H7 (cell line): ENCODE measurements around the gene NCOA3. TPM values are rescaled to one million over a fixed set of nuclear protein-coding genes. Genes with fewer than 3 reads are reported as not detected.
A peak's percentile ranks its signal among the peaks of the same experiment; 100 is the strongest.

ENCODE experiments used
- DNase-seq: peaks from one replicate; pipeline ENCODE4 v3.0.0; 2012
- H3K27me3 ChIP-seq: 2 replicates; pipeline ENCODE4 v1.6.0; 2011; ENCODE audit warnings: mild to moderate bottlenecking, low read length; ENCODE audit not compliant: control insufficient read depth, insufficient read depth
- H3K36me3 ChIP-seq: replicated peaks from 2 replicates; pipeline ENCODE4 v1.5.1; 2011; ENCODE audit warnings: low read length; ENCODE audit not compliant: control insufficient read depth, insufficient read depth
- H3K4me3 ChIP-seq: 2 replicates; pipeline ENCODE4 v1.5.1; 2011; ENCODE audit warnings: low read depth, mild to moderate bottlenecking, control low read depth, low read length, moderate library complexity; ENCODE audit not compliant: insufficient read depth
- total RNA-seq: library from RNA; depleted of rRNA; stranded (reverse); fragments of >200 nt; shearing (Covaris generic); gene quantifications from 2 replicates; pipeline ENCODE4 v1.2.3, GENCODE V29; 2014

NCOA3 gene
- total RNA-seq, 1 experiment from 2014 or later, result 10.1 TPM

- no peaks in the 10 kb centered on the region for H3K27me3 ChIP-seq
- H3K4me3 ChIP-seq, result no peak overlapping the region
- DNase-seq, result no peak
- H3K36me3 ChIP-seq, result no peaks in the 10 kb centered on the region
Measured at GRCh38 chr20:47531458-47531857, 29.8 kb downstream of the NCOA3 start.

DNA sequence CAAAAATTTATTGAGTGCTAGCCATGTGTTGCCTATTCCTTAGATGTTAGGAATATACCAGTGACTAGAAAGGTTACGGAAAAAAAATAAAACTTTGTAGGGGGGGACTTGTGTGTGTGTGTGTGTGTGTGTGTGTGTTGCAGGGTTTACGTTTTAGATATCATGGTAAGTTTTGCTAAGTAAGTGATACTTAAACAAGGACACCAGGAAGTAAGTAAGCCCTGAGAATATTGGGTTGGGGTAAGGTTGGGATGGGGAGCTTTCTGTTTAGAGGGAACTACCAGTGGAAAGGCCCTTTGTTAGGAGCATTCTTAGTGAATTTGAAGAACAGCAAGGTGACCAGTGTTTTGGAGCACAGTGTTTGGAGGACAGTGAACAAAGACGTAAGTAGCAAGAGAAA, 30.3 kb downstream of the NCOA3 start:
- no peak for DNase-seq
- Histone ChIP-seq H3K4me3 (no peak overlapping the region), H3K27me3 (no peaks in the 10 kb centered on the region), H3K36me3 (no peaks in the 10 kb centered on the region)

- Histone ChIP-seq H3K36me3 (no peaks in the 10 kb centered on the region), H3K27me3 (no peaks in the 10 kb centered on the region), H3K4me3 (no peak overlapping the region)
- no peak for DNase-seq
Measured at GRCh38 chr20:47533518-47534062, 31.9 kb downstream of the NCOA3 start.

GRCh38 chr20:47534405-47534804, 32.7 kb downstream of the NCOA3 start:
- no peak overlapping the region for H3K4me3 ChIP-seq
- DNase-seq, result no peak
- no peaks in the 10 kb centered on the region for H3K27me3 ChIP-seq
- no peaks in the 10 kb centered on the region for H3K36me3 ChIP-seq

GRCh38 chr20:47535088-47535487, 33.4 kb downstream of the NCOA3 start:
- Histone ChIP-seq H3K27me3 (no peaks in the 10 kb centered on the region), H3K4me3 (no peak overlapping the region), H3K36me3 (no peaks in the 10 kb centered on the region)
- peak; percentile 51 for DNase-seq

DNA sequence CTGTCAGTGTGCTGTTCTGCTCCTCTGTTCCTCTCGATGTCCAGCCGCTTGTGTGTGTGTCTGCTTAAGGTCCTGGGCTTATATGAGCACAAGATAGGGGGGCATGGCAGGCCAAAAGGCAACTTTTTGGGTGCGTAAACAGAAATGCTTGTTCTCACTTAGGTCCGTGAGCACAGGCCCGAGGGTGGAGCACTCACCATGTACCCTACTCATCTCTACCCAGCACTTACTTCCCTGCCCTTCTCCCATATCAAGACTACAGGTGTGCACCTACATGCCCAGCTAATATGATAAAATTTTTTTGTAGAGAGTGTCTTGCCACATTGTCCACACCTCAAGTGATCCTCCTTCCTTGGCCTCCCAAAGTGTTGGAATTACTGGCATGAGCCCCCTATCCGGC, 34.3 kb downstream of the NCOA3 start:
- Histone ChIP-seq H3K27me3 (no peaks in the 10 kb centered on the region), H3K4me3 (no peak overlapping the region), H3K36me3 (no peaks in the 10 kb centered on the region)
- DNase-seq, result no peak

DNA sequence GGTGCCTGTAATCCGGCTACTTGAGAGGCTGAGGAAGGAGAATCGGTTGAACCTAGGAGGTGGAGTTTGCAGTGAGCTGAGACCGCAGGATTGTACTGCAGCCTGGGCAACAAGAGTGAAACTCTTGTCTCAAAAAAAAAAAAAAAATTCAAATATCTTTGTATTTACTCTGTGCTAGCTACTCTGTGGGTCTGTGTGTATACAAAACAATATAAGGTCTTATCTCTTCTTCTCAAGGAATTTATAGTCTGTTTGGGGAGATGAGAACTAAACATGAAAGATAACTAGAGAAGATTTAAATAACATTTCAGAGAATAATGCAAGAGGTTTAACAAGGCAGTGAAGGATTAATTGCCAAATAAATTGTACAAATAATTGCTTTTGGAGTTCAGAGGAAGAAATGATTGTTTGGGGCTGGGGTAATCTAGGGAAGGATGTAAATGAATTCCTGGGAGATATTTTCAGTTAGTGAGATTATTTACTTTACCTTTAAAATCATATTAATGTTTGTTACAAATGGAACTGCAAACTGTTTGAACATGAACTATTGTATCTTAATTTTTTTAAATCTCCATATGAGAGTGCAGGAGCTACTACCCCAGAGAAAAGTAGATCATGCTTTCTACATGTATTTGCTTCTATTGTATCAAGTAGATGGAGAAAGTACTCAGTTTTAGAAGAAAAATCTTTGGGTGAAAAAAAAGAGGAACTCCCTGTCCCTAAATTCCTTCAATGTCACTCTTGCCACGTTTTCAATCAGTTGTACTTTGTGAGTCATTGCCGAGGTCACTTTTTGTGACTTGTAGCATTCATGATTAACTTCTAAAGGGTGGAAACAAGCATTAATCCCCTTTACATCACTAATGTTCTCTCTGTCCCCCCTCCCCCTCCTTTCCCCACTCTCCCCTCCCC, 39.0 kb downstream of the NCOA3 start:
- Histone ChIP-seq H3K27me3 (no peaks in the 10 kb centered on the region), H3K36me3 (no peaks in the 10 kb centered on the region), H3K4me3 (no peak overlapping the region)
- peak; percentile 28 for DNase-seq

DNA sequence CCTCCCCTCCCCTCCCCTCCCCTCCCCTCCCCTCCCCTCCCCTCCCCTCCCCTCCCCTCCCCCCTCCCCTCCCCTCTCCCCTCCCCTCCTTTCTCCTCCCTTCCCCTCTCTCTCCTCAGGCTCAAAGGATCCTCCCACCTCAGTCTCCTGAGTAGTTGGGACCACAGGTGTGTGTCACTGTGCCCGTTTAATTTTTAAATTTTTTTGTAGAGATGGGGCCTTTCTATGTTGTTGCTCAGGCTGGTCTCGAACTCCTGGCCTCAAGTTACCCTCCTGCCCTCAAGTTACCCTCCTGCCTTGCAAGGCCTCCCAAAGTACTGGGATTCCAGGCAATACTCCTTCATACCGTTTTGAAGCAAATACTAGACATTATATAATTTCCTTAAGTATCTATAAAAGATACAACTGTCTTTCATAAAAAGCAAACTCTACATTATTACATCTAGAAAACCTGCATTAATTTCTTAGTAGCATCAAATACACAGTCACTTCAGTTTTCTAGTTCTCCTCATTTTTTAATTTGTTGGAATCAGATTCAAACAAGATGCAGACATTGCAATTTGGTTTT, 39.8 kb downstream of the NCOA3 start:
- Histone ChIP-seq H3K27me3 (no peaks in the 10 kb centered on the region), H3K36me3 (no peaks in the 10 kb centered on the region), H3K4me3 (no peak overlapping the region)
- DNase-seq, result no peak

DNA sequence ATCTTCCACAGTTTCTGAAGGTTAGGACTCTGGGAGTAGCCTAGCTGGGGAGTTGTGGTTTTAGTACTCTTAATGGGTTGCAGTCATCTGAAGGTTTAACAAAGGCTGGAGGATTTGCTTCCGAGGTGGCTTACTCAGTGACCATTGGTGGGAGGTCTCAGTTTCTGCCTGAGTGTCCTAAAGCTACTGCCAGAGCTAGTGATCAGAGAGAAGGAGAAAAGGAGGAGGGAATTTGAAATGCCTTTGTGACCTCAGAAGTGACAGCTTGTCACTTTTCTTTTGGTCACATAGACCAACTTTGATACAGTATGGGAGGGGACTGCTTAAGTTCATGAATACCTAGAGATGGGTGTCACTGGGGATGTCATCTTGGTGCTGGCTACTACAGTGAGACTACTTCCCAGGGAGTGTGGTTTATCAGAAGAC, 41.3 kb downstream of the NCOA3 start:
- H3K4me3 ChIP-seq, result no peak overlapping the region
- H3K36me3 ChIP-seq, result no peaks in the 10 kb centered on the region
- no peak for DNase-seq
- no peaks in the 10 kb centered on the region for H3K27me3 ChIP-seq

DNA sequence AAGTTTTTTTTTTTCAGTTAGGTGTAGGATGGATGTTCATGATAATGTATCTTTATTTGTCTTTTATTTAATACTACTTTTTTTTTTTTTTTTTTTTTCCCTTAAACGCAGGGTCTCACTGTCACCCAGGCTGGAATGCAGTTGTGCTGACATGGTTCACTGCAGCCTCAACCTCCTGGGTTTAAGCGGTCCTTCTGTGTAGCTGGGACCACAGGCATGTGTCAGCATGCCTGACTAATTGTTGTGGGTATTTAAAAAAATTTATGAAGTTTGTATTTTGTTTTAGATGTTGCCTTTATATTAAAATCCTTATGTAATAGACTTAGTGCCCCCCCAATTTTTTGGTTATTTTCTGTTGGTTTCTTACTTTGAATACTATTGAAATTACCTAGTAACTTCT, 42.6 kb downstream of the NCOA3 start:
- Histone ChIP-seq H3K36me3 (no peaks in the 10 kb centered on the region), H3K27me3 (no peaks in the 10 kb centered on the region), H3K4me3 (no peak overlapping the region)
- DNase-seq, result no peak

GRCh38 chr20:47544852-47545251, 43.2 kb downstream of the NCOA3 start:
- H3K36me3 ChIP-seq, result no peaks in the 10 kb centered on the region
- H3K4me3 ChIP-seq, result no peak overlapping the region
- no peak for DNase-seq
- H3K27me3 ChIP-seq, result no peaks in the 10 kb centered on the region

DNA sequence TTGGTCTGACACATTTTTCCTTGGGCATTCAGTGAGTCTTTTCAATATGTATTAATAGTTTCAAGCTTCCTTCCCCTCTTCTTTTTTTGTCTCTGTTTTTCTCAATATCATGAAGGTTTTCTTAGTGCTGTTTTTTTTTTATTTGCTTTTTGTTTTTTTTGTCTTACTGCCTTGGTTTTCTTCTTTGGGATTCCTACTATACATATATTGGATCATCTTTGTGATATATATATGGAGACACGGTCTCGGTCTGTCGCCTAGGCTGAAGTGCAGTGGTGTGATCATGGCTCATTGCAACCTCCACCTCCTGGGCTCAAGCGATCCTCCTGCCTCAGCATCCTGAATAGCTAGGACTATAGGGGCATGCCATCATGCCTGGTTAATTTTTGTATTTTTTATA, 43.8 kb downstream of the NCOA3 start:
- H3K36me3 ChIP-seq, result no peaks in the 10 kb centered on the region
- no peak for DNase-seq
- H3K4me3 ChIP-seq, result no peak overlapping the region
- H3K27me3 ChIP-seq, result no peaks in the 10 kb centered on the region

GRCh38 chr20:47546184-47547033, 44.7 kb downstream of the NCOA3 start:
- no peaks in the 10 kb centered on the region for H3K36me3 ChIP-seq
- no peaks in the 10 kb centered on the region for H3K27me3 ChIP-seq
- no peak for DNase-seq
- H3K4me3 ChIP-seq, result no peak overlapping the region

DNA sequence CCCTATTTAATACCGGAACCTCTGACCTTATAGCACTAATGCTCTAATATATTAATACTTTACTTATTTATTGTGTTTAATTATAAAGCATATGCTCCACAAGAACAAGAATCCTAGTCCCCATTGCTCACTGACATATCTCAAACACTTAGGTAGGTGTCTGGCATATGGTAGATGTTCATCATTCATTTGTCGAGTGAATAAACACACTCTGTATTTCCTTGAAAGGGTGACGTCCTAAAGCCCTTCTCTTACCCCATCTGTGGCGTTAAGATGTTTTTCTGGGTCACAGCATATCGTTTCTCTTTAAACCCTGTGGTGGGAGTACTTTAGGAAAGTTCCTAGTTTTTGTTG, 45.3 kb downstream of the NCOA3 start:
- H3K4me3 ChIP-seq, result no peak overlapping the region
- no peaks in the 10 kb centered on the region for H3K27me3 ChIP-seq
- H3K36me3 ChIP-seq, result no peaks in the 10 kb centered on the region
- DNase-seq, result no peak
